HepG2 (cell line): Measurements from ENCODE around the gene CPAMD8. TPM values are rescaled to one million over a fixed set of nuclear protein-coding genes. Genes with fewer than 3 reads are reported as not detected.

Experiments used
- ATAC-seq: fragments of 200-7000 bp; cut with Tn5 transposase; 3 replicates; pipeline ENCODE4 v1.9.1; 2020; ENCODE audit warnings: mild to moderate bottlenecking, moderate library complexity
- BruUV-seq: library from RNA; stranded (reverse); fragments of 400-500 nt; replicated peaks from 2 replicates; lab custom pipeline; 2021; lab: Mats Ljungman, UMichigan
- CTCF ChIA-PET: fragments of 300-600 bp; formaldehyde crosslinking; extraction: SDS; loops from one replicate; lab custom pipeline; 2021; ENCODE audit warnings: low total read pairs, inconsistent platforms, low intra/inter-chr PET ratio; lab: Yijun Ruan, JAX
- POLR2A ChIA-PET: fragments of 350-600 bp; sonication (Branson Sonifier 250); formaldehyde crosslinking; loops from one replicate; lab custom pipeline; 2020; ENCODE audit warnings: antibody characterized with exemption, inconsistent platforms; lab: Yijun Ruan, JAX
- DNase-seq: peaks from one replicate; pipeline ENCODE4 v3.0.0-alpha.2; 2015; ENCODE audit warnings: low spot score
- FAIRE-seq: peaks from 3 replicates; lab custom pipeline; 2011; peaks lifted over from hg19 to GRCh38; lab: Jason Lieb, UNC
- H2AFZ ChIP-seq: one replicate; pipeline ENCODE4 v1.6.1; 2011; ENCODE audit warnings: low read length, inconsistent platforms
- H3K27ac ChIP-seq: fragments of 300-600 bp; 3 replicates; pipeline ENCODE4 v1.8.0; 2011; ENCODE audit warnings: mixed run types, mild to moderate bottlenecking, mixed read lengths, low read length, inconsistent platforms; ENCODE audit not compliant: insufficient read depth; ENCODE audit errors: extremely low read length
- H3K27me3 ChIP-seq, 2 experiments: fragments of 200-600 bp in 1 of 2; 2 replicates in 1 of 2; 3 replicates in 1 of 2; pipeline versions ENCODE4 v1.6.0 to v1.8.0; 2011; ENCODE audit warnings: low read length in 2 of 2, mild to moderate bottlenecking in 2 of 2, moderate library complexity in 2 of 2, inconsistent platforms in 1 of 2; ENCODE audit not compliant: insufficient read depth in 2 of 2, control insufficient read depth in 1 of 2
- H3K36me3 ChIP-seq, 2 experiments: fragments of 200-600 bp in 1 of 2; replicated peaks in 1 of 2; 2 replicates in 1 of 2; 3 replicates in 1 of 2; pipeline versions ENCODE4 v1.5.1 to v1.8.0; 2011; ENCODE audit warnings: low read length in 2 of 2, inconsistent platforms in 1 of 2; ENCODE audit not compliant: insufficient read depth in 2 of 2, control insufficient read depth in 1 of 2
- H3K4me1 ChIP-seq: 2 replicates; pipeline ENCODE4 v1.5.1; 2012; ENCODE audit warnings: low read length, inconsistent platforms; ENCODE audit not compliant: insufficient read depth
- H3K4me2 ChIP-seq: 2 replicates; pipeline ENCODE4 v1.6.0; 2011; ENCODE audit warnings: low read depth, low read length, inconsistent platforms
- H3K4me3 ChIP-seq, 3 experiments: fragments of 200-600 bp in 1 of 3; sonication (generic), shearing (Covaris generic) in 1 of 3; replicated peaks in 1 of 3; 2 replicates each; pipeline ENCODE4 v1.5.1; 2011 to 2016; ENCODE audit warnings: low read length in 3 of 3, inconsistent platforms in 2 of 3, low read depth in 2 of 3, mild to moderate bottlenecking in 2 of 3, control low read depth in 1 of 3, mixed read lengths in 1 of 3; ENCODE audit not compliant: insufficient read depth in 1 of 3
- H3K79me2 ChIP-seq: one replicate; pipeline ENCODE4 v1.6.1; 2011; ENCODE audit warnings: low read length, inconsistent platforms; ENCODE audit not compliant: insufficient read depth
- H3K9ac ChIP-seq: 2 replicates; pipeline ENCODE4 v1.6.0; 2011; ENCODE audit warnings: mild to moderate bottlenecking, low read depth, low read length, inconsistent platforms; ENCODE audit not compliant: insufficient read depth
- H3K9me3 ChIP-seq: 2 replicates; pipeline ENCODE4 v1.5.1; 2012; ENCODE audit warnings: mild to moderate bottlenecking, low read length
- H4K20me1 ChIP-seq: 2 replicates; pipeline ENCODE4 v1.6.0; 2011; ENCODE audit warnings: inconsistent platforms, mild to moderate bottlenecking, low read length, moderate library complexity; ENCODE audit not compliant: insufficient read depth
- ELF4 ChIP-seq: sonication (generic); formaldehyde crosslinking; IDR thresholded peaks from 2 replicates; pipeline ENCODE4 v1.5.0; 2020; ENCODE audit warnings: missing genetic modification reagents, mild to moderate bottlenecking, moderate library complexity, borderline replicate concordance
- ETV6 ChIP-seq: sonication (generic); formaldehyde crosslinking; conservative IDR thresholded peaks from 2 replicates; pipeline ENCODE4 v1.4.0; 2020; ENCODE audit warnings: missing genetic modification reagents
- NKX3-1 ChIP-seq: sonication (generic); formaldehyde crosslinking; IDR thresholded peaks from 2 replicates; pipeline ENCODE4 v1.5.0; 2020; ENCODE audit warnings: missing genetic modification reagents
- ZNF569 ChIP-seq: sonication (generic); formaldehyde crosslinking; IDR thresholded peaks from 2 replicates; pipeline ENCODE4 v1.5.0; 2020; ENCODE audit warnings: mild to moderate bottlenecking, missing genetic modification reagents, moderate library complexity, borderline replicate concordance
- WGBS: methylation state at CpG from one replicate; pipeline ENCODE4 v1.1.6; 2017; ENCODE audit warnings: low lambda C conversion rate; 5-methylcytosine and 5-hydroxymethylcytosine counted together
- in situ Hi-C: cut with HindIII; loops from 2 replicates; pipeline ENCODE4 v1.10.0; 2017; ENCODE audit warnings: low pct_unique_long_range_greater_than_20kb; ENCODE audit not compliant: extremely low pct_ligation_motif_present
- intact Hi-C: fragments of 100-400 bp; cut with micrococcal nuclease; formaldehyde crosslinking; loops from one replicate; pipeline ENCODE4 v1.10.0; 2022; ENCODE audit not compliant: unreplicated experiment
- polyA plus RNA-seq, 8 experiments: library from polyadenylated mRNA; depleted of rRNA in 3 of 8; stranded (reverse) in 7 of 8; unstranded in 1 of 8; fragments of >200 nt; fragmentation: Illumina TruSeq in 4 of 8; extraction: Trizol in 4 of 8; gene quantifications; 2 replicates each; pipeline versions ENCODE4 v1.2.1 to v1.2.3, GENCODE V29; 2011 to 2016; ENCODE audit warnings: low read depth in 4 of 8, missing spikeins in 1 of 8, mixed read lengths in 1 of 8; ENCODE audit not compliant: insufficient read depth in 1 of 8
- total RNA-seq, 5 experiments: library from RNA; depleted of rRNA; stranded (reverse); fragments of >200 nt; fragmentation: Illumina TruSeq; extraction: Trizol; gene quantifications; 2 replicates each; pipeline ENCODE4 v1.2.3, GENCODE V29; 2016; ENCODE audit warnings: low read depth in 1 of 5
- TF ChIP-seq, protein P1 (sequence below): IDR thresholded peaks from 2 replicates; pipeline ENCODE4 v1.6.1; 2016; ENCODE audit warnings: low read depth, missing genetic modification reagents, missing compliant biosample characterization

The CPAMD8 gene
- total and polyA plus RNA-seq, 2 of the 13 experiments (the other 11 are each of a cell fraction or from before 2014, with no cell fraction given) = 0.29 to 0.34 TPM

DNA sequence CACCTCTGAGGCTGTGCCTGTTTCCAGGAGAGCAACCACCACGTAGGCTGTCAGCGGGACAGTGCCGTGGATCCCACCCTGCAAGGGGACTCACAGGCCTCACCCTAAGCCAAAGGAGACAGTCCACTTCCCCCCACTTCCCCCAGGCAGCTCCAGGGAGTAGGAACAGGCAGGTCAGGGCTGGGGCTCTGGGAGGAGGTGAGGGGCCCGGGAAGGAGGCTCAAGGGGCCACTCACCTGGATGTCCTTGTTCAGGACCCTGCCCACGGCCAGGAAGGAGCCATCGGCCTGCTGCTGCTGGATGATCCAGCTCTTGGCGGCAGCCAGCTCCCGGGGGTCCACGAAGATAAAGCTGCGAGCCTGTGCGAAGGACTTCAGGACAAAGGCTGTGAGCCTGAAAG lies 112.2 kb downstream of the CPAMD8 start:
- TF ChIP-seq ETV6 (CRISPR knock-in tag) (no peak), ZNF569 (no peak), ELF4 (CRISPR knock-in tag) (no peak), NKX3-1 (CRISPR knock-in tag) (no peak)
- TF ChIP-seq, protein P1, sequence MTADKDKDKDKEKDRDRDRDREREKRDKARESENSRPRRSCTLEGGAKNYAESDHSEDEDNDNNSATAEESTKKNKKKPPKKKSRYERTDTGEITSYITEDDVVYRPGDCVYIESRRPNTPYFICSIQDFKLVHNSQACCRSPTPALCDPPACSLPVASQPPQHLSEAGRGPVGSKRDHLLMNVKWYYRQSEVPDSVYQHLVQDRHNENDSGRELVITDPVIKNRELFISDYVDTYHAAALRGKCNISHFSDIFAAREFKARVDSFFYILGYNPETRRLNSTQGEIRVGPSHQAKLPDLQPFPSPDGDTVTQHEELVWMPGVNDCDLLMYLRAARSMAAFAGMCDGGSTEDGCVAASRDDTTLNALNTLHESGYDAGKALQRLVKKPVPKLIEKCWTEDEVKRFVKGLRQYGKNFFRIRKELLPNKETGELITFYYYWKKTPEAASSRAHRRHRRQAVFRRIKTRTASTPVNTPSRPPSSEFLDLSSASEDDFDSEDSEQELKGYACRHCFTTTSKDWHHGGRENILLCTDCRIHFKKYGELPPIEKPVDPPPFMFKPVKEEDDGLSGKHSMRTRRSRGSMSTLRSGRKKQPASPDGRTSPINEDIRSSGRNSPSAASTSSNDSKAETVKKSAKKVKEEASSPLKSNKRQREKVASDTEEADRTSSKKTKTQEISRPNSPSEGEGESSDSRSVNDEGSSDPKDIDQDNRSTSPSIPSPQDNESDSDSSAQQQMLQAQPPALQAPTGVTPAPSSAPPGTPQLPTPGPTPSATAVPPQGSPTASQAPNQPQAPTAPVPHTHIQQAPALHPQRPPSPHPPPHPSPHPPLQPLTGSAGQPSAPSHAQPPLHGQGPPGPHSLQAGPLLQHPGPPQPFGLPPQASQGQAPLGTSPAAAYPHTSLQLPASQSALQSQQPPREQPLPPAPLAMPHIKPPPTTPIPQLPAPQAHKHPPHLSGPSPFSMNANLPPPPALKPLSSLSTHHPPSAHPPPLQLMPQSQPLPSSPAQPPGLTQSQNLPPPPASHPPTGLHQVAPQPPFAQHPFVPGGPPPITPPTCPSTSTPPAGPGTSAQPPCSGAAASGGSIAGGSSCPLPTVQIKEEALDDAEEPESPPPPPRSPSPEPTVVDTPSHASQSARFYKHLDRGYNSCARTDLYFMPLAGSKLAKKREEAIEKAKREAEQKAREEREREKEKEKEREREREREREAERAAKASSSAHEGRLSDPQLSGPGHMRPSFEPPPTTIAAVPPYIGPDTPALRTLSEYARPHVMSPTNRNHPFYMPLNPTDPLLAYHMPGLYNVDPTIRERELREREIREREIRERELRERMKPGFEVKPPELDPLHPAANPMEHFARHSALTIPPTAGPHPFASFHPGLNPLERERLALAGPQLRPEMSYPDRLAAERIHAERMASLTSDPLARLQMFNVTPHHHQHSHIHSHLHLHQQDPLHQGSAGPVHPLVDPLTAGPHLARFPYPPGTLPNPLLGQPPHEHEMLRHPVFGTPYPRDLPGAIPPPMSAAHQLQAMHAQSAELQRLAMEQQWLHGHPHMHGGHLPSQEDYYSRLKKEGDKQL (CRISPR knock-in tag) = no peak
- FAIRE-seq (no peak), DNase-seq (no peak), ATAC-seq (no peak)
- Histone ChIP-seq H3K27me3 (no peaks in the 10 kb centered on the region; a peak in 1 of 5 replicates), H4K20me1 (no peaks in the 10 kb centered on the region), H3K9me3 (peaks cover 17% of the 10 kb centered on the region), H3K4me3 (no peak overlapping the region), H2AFZ (no peak overlapping the region), H3K36me3 (no peaks in the 10 kb centered on the region), H3K4me2 (no peak overlapping the region), H3K4me1 (no peaks in the 10 kb centered on the region), H3K9ac (no peak overlapping the region), H3K79me2 (no peaks in the 10 kb centered on the region), H3K27ac (no peak overlapping the region)
- CTCF ChIA-PET = no interaction called here
- no CpG with 5 or more reads among the region's 11 CpGs for WGBS
- intact Hi-C loops (no loop called here), in situ Hi-C loops (no loop called here)
- no TSS peak for BruUV-seq
- POLR2A ChIA-PET = no interaction called here
